Measurements from ENCODE around the gene ADAT1.

DNA sequence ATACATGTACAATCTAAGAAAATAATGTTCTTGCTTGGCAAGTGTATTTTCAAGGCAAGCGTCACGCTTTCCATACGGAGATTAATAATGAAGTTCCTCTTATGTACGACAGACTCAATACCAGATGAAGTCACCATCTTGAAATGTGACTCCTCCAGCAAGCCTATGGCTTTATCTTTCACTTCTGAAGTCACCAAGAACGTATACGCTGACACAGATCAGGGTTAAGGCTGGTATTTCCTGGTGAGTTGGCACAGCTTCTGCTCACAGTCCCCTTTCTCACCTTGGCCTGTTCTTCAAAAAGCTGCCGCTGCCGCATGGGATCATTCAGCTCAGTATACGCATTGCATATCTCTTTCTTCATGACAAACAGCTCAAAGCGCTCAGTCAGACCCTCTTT is 6.1 kb upstream of the ADAT1 start:
- TF ChIP-seq, protein P1, sequence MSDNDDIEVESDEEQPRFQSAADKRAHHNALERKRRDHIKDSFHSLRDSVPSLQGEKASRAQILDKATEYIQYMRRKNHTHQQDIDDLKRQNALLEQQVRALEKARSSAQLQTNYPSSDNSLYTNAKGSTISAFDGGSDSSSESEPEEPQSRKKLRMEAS (IDR thresholded peaks at IDR 0.05) = no peak
- TF ChIP-seq, protein P2, sequence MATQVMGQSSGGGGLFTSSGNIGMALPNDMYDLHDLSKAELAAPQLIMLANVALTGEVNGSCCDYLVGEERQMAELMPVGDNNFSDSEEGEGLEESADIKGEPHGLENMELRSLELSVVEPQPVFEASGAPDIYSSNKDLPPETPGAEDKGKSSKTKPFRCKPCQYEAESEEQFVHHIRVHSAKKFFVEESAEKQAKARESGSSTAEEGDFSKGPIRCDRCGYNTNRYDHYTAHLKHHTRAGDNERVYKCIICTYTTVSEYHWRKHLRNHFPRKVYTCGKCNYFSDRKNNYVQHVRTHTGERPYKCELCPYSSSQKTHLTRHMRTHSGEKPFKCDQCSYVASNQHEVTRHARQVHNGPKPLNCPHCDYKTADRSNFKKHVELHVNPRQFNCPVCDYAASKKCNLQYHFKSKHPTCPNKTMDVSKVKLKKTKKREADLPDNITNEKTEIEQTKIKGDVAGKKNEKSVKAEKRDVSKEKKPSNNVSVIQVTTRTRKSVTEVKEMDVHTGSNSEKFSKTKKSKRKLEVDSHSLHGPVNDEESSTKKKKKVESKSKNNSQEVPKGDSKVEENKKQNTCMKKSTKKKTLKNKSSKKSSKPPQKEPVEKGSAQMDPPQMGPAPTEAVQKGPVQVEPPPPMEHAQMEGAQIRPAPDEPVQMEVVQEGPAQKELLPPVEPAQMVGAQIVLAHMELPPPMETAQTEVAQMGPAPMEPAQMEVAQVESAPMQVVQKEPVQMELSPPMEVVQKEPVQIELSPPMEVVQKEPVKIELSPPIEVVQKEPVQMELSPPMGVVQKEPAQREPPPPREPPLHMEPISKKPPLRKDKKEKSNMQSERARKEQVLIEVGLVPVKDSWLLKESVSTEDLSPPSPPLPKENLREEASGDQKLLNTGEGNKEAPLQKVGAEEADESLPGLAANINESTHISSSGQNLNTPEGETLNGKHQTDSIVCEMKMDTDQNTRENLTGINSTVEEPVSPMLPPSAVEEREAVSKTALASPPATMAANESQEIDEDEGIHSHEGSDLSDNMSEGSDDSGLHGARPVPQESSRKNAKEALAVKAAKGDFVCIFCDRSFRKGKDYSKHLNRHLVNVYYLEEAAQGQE (IDR thresholded peaks at IDR 0.05; ENCODE audit: low read depth) = no peak
- TF ChIP-seq YY1 (IDR thresholded peaks at IDR 0.05; ENCODE audit: extremely low read depth, insufficient replicate concordance, low read depth, low read length) (no peak), POLR2A (IDR thresholded peaks at IDR 0.05; ENCODE audit: borderline replicate concordance, extremely low read depth, insufficient read depth, insufficient read length) (no peak), SIN3A (IDR thresholded peaks at IDR 0.05; ENCODE audit: low read depth) (no peak), CEBPB (IDR thresholded peaks at IDR 0.05; ENCODE audit: low read depth) (no peak), FOSL1 (IDR thresholded peaks at IDR 0.05; ENCODE audit: low read depth) (no peak), CBX3 (IDR thresholded peaks at IDR 0.05; ENCODE audit: low read depth) (no peak), SRF (IDR thresholded peaks at IDR 0.05; ENCODE audit: low read depth) (no peak), EZH2phosphoT487 (IDR thresholded peaks at IDR 0.05; ENCODE audit: borderline replicate concordance) (no peak), POLR2AphosphoS5 (IDR thresholded peaks at IDR 0.05; ENCODE audit: low read depth, low read length) (no peak)
- TF ChIP-seq, protein P3, sequence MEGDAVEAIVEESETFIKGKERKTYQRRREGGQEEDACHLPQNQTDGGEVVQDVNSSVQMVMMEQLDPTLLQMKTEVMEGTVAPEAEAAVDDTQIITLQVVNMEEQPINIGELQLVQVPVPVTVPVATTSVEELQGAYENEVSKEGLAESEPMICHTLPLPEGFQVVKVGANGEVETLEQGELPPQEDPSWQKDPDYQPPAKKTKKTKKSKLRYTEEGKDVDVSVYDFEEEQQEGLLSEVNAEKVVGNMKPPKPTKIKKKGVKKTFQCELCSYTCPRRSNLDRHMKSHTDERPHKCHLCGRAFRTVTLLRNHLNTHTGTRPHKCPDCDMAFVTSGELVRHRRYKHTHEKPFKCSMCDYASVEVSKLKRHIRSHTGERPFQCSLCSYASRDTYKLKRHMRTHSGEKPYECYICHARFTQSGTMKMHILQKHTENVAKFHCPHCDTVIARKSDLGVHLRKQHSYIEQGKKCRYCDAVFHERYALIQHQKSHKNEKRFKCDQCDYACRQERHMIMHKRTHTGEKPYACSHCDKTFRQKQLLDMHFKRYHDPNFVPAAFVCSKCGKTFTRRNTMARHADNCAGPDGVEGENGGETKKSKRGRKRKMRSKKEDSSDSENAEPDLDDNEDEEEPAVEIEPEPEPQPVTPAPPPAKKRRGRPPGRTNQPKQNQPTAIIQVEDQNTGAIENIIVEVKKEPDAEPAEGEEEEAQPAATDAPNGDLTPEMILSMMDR (IDR thresholded peaks at IDR 0.05 in 2 of 3, conservative IDR thresholded peaks at IDR 0.05 in 1 of 3; ENCODE audit: borderline replicate concordance in 1 of 3, insufficient read depth in 1 of 3, low read depth in 2 of 3, low read length in 2 of 3) = no peak
